SH-SY5Y (cell line): ENCODE measurements around the gene EVC2.

ENCODE experiments used
- GATA2 ChIP-seq: IDR thresholded peaks from 2 replicates; pipeline ENCODE4 v1.6.1; 2011; ENCODE audit warnings: mild to moderate bottlenecking, low read depth, low read length
- GATA3 ChIP-seq: IDR thresholded peaks from 2 replicates; pipeline ENCODE4 v1.6.1; 2011; ENCODE audit warnings: low read depth, mild to moderate bottlenecking, low read length, moderate library complexity

- no peak for TF ChIP-seq GATA2
- TF ChIP-seq GATA3: no peak
Observed at GRCh38 chr4:5664778-5665177, 43.6 kb downstream of the EVC2 start.
